Right kidney (tissue), 1 donor: ENCODE results near the gene CCND2.

Experiments used
- DNase-seq: peaks from one replicate; pipeline ENCODE4 v3.0.0-alpha.2; 2016

Gene CCND2

GRCh38 chr12:4289998-4290790 lies 16.6 kb downstream of the CCND2 start:
- no peak for DNase-seq

- DNase-seq: no peak
Observed at GRCh38 chr12:4292341-4293073, 18.9 kb downstream of the CCND2 start.

GRCh38 chr12:4293299-4293965 lies 19.9 kb downstream of the CCND2 start:
- DNase-seq: no peak

- DNase-seq: no peak
Observed at GRCh38 chr12:4293966-4294505, 20.5 kb downstream of the CCND2 start.

GRCh38 chr12:4296751-4297150 lies 23.2 kb downstream of the CCND2 start:
- no peak for DNase-seq

- DNase-seq: no peak
Observed at GRCh38 chr12:4297617-4298016, 24.1 kb downstream of the CCND2 start.

GRCh38 chr12:4300883-4301282 lies 27.3 kb downstream of the CCND2 start:
- DNase-seq: no peak

- DNase-seq: no peak
Observed at GRCh38 chr12:4301932-4302501, 28.5 kb downstream of the CCND2 start.

GRCh38 chr12:4302881-4303280 lies 29.3 kb downstream of the CCND2 start:
- DNase-seq: no peak

GRCh38 chr12:4303750-4304149 lies 30.2 kb downstream of the CCND2 start:
- no peak for DNase-seq

- peak; percentile 78 for DNase-seq
Observed at GRCh38 chr12:4307593-4308333, 34.2 kb downstream of the CCND2 start.

- DNase-seq: no peak
Observed at GRCh38 chr12:4308334-4308950, 34.9 kb downstream of the CCND2 start.

GRCh38 chr12:4311776-4312175 lies 38.2 kb downstream of the CCND2 start:
- DNase-seq: no peak

- no peak for DNase-seq
Observed at GRCh38 chr12:4312251-4312650, 38.7 kb downstream of the CCND2 start.

GRCh38 chr12:4320497-4320852 lies 46.9 kb downstream of the CCND2 start:
- no peak for DNase-seq

GRCh38 chr12:4320853-4321701 lies 47.5 kb downstream of the CCND2 start, which contains the start of gene TIGAR:
Gene TIGAR, plus strand, starts transcription at chr12:4321213. Its CDS starts 59 bp downstream, at chr12:4321272.
- DNase-seq: peak; percentile 90

GRCh38 chr12:4322726-4323125 lies 49.2 kb downstream of the CCND2 start:
- no peak for DNase-seq
